Heart right ventricle (tissue), 16 donors: ENCODE measurements around the gene NOS1AP. TPM values are rescaled to one million over a fixed set of nuclear protein-coding genes. Genes with fewer than 3 reads are reported as not detected.

ENCODE experiments used
- ATAC-seq, 8 donors: fragments of 200-7000 bp; cut with Tn5 transposase; one replicate each; pipeline ENCODE4 v1.9.1; 2020; ENCODE audit warnings: mild to moderate bottlenecking in 8 of 8, moderate library complexity in 8 of 8, moderate number of reproducible peaks in 1 of 8
- DNase-seq, 2 donors: peaks; one replicate each; pipeline ENCODE4 v3.0.0-alpha.2; 2020
- H3K27ac ChIP-seq, 10 donors: fragments of 200-600 bp; sonication (generic) in 2 of 10; one replicate each; pipeline versions ENCODE4 v1.5.0 to v1.8.0; 2020 to 2022; ENCODE audit warnings: mild to moderate bottlenecking in 3 of 10
- H3K27me3 ChIP-seq, 7 donors: fragments of 200-600 bp; one replicate each; pipeline ENCODE4 v1.8.0; 2021 to 2022; ENCODE audit warnings: mild to moderate bottlenecking in 2 of 7
- H3K36me3 ChIP-seq, 9 donors: fragments of 200-600 bp; sonication (generic) in 1 of 9; one replicate each; pipeline versions ENCODE4 v1.5.0 to v1.8.0; 2020 to 2022; ENCODE audit warnings: mild to moderate bottlenecking in 2 of 9
- H3K4me1 ChIP-seq, 9 donors: fragments of 200-600 bp; sonication (generic) in 1 of 9; one replicate each; pipeline versions ENCODE4 v1.5.0 to v1.8.0; 2020 to 2022; ENCODE audit warnings: mild to moderate bottlenecking in 4 of 9
- H3K4me3 ChIP-seq, 10 donors: fragments of 200-600 bp; sonication (generic) in 2 of 10; one replicate each; pipeline versions ENCODE4 v1.5.0 to v1.8.0; 2020 to 2022; ENCODE audit warnings: mild to moderate bottlenecking in 7 of 10, moderate library complexity in 2 of 10
- H3K9me3 ChIP-seq, 11 donors: fragments of 200-600 bp in 10 of 11; sonication (generic) in 2 of 11; one replicate each; pipeline versions ENCODE4 v1.5.0 to v1.8.0; 2013 to 2022; ENCODE audit warnings: mild to moderate bottlenecking in 2 of 11, control low read depth in 1 of 11, moderate library complexity in 1 of 11
- WGBS, 2 donors: extraction: QIAGEN DNeasy Blood & Tissue Kit; methylation state at CpG; one replicate each; pipeline ENCODE4 v1.1.7; 2013; ENCODE audit warnings: inconsistent platforms in 1 of 2; 5-methylcytosine and 5-hydroxymethylcytosine counted together
- intact Hi-C, 10 donors: fragments of 100-400 bp; cut with DNase I; formaldehyde crosslinking; loops; one replicate each; pipeline versions ENCODE4 v1.11.1 to v1.14.2; 2022
- polyA plus RNA-seq, 2 donors: library from polyadenylated mRNA; stranded (reverse); fragments of 200-250 nt; gene quantifications; one replicate each; pipeline ENCODE4 v1.2.3, GENCODE V29; 2013
- total RNA-seq, 10 donors: library from RNA; stranded (reverse); fragmentation: NEBNext Ultra II Directional in 3 of 10; extraction: Animal tissue kit (Norgen Biotek cat#: 25700) in 3 of 10; gene quantifications; one replicate each; pipeline versions ENCODE4 v1.2.1 to v1.2.4, GENCODE V29; 2021 to 2023
- TF ChIP-seq, protein P1 (sequence below), 9 donors: fragments of 200-600 bp; sonication (generic) in 2 of 9; IDR thresholded peaks; one replicate each; pipeline versions ENCODE4 v1.5.0 to v1.8.0; 2021 to 2022; ENCODE audit warnings: antibody characterized with exemption in 9 of 9, mild to moderate bottlenecking in 5 of 9, moderate library complexity in 1 of 9
- donor health status: Arrhythmogenic right ventricular cardiomyopathy.
- donor health status: ischemic (EF 13 %, LVEDD 7.1; RV severe dilation, severe dysfunction).
- donor health status: healthy with polysubstance abuse.
- donor health status: DM: no; HTN: yes; CAD: no.
- donor health status: DM: no; HTN: no; CAD: no.
- donor health status: ischemic (EF 25% LVEDD 6.9; RV normal size, moderate dysfunction).
- donor health status: ischemic (EF 25% LVEDD 5.7; RV mildly dilated, moderate dysfunction).
- donor health status: healthy.
- donor health status: DM: yes; HTN: yes; CAD: no.
- donor health status: Ischemic cardiomyopathy.
- donor health status: ischemic (EF 35%, LVEDD 5.7; RV mildly dilated, moderate dysfunction).
- donor health status: nonischemic (EF 11% LVEDD 7.7; RV severe dilation, severe dysfunction).
- donor health status: DM: yes; HTN: yes; CAD: no.
- donor health status: PGD.
- donor health status: ischemic (EF 29% LVEDD 5.4; RV normal size, mild dysfunction).
- donor health status: nonischemic (EF 23%, LVEDD 6.1; RV moderate dilation, normal function).

Gene NOS1AP
- total and polyA plus RNA-seq, 12 donors, result 0.19 to 7.1 (median 4.6) TPM

DNA sequence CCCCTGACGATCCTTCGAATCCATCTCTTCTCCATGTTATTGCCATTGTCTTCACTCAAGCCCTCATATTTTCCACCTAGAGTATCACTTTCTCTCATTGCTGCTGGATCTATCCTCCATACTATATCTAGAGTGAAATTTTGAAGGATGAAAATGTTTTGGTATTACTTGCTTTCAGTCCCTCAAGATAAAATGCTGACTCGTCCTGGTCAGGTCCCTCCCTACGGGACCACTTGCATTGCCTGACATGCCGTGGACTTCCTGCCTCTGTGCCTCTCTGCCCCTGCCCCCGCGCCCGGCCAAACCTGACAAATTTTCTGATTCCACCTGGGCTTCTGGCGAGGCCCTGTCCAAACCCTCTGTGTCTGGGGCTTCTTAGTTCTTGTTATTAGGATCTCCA lies 283.6 kb downstream of the NOS1AP start:
- H3K27me3 ChIP-seq, result no peaks in the 10 kb centered on the region
- no peak for ATAC-seq
- TF ChIP-seq, protein P1, sequence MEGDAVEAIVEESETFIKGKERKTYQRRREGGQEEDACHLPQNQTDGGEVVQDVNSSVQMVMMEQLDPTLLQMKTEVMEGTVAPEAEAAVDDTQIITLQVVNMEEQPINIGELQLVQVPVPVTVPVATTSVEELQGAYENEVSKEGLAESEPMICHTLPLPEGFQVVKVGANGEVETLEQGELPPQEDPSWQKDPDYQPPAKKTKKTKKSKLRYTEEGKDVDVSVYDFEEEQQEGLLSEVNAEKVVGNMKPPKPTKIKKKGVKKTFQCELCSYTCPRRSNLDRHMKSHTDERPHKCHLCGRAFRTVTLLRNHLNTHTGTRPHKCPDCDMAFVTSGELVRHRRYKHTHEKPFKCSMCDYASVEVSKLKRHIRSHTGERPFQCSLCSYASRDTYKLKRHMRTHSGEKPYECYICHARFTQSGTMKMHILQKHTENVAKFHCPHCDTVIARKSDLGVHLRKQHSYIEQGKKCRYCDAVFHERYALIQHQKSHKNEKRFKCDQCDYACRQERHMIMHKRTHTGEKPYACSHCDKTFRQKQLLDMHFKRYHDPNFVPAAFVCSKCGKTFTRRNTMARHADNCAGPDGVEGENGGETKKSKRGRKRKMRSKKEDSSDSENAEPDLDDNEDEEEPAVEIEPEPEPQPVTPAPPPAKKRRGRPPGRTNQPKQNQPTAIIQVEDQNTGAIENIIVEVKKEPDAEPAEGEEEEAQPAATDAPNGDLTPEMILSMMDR (IDR thresholded peaks at IDR 0.05), result no peak
- intact Hi-C loops, result no loop called here
- DNase-seq, result no peak
- H3K9me3 ChIP-seq, result no peaks in the 10 kb centered on the region
- H3K4me1 ChIP-seq, result peaks cover 0 to 22% (median 8%) of the 10 kb centered on the region in 9 donors
- no peak overlapping the region for H3K4me3 ChIP-seq
- 81 to 85% methylated on average over 9 of the region's 9 CpGs for WGBS, 2 donors
- H3K27ac ChIP-seq, result no peak overlapping the region
- H3K36me3 ChIP-seq, result no peaks in the 10 kb centered on the region

- intact Hi-C loops, result no loop called here
- TF ChIP-seq, protein P1 (IDR thresholded peaks at IDR 0.05), result no peak
- Histone ChIP-seq H3K4me1 (peaks cover 0 to 28% (median 8%) of the 10 kb centered on the region in 9 donors), H3K27ac (no peak overlapping the region), H3K36me3 (no peaks in the 10 kb centered on the region), H3K9me3 (no peaks in the 10 kb centered on the region), H3K27me3 (no peaks in the 10 kb centered on the region), H3K4me3 (no peak overlapping the region)
- 80 to 82% methylated on average over 5 of the region's 5 CpGs for WGBS, 2 donors
- ATAC-seq (no peak), DNase-seq (no peak)
Observed at GRCh38 chr1:162353702-162354101, 284.2 kb downstream of the NOS1AP start.

GRCh38 chr1:162357681-162358266 lies 288.3 kb downstream of the NOS1AP start:
- 57 to 70% methylated on average over 5 of the region's 5 CpGs for WGBS, 2 donors
- H3K4me3 ChIP-seq, result no peak overlapping the region
- intact Hi-C loops, result no loop called here
- no peaks in the 10 kb centered on the region for H3K27me3 ChIP-seq
- H3K9me3 ChIP-seq, result no peaks in the 10 kb centered on the region
- peak in 1 of 8 donors; percentile 34 for ATAC-seq
- no peaks in the 10 kb centered on the region for H3K36me3 ChIP-seq
- H3K4me1 ChIP-seq, result peaks cover 0 to 16% (median 0%) of the 10 kb centered on the region in 9 donors
- TF ChIP-seq, protein P1 (IDR thresholded peaks at IDR 0.05), result peak in 5 of 9 donors; percentile 25 to 50 (median 34)
- no peak overlapping the region for H3K27ac ChIP-seq
- DNase-seq, result no peak

- no peak overlapping the region for H3K4me3 ChIP-seq
- 60 to 70% methylated on average over 1 of the region's 1 CpG for WGBS, 2 donors
- no peak for DNase-seq
- H3K27me3 ChIP-seq, result no peaks in the 10 kb centered on the region
- TF ChIP-seq, protein P1 (IDR thresholded peaks at IDR 0.05), result no peak
- no peaks in the 10 kb centered on the region for H3K36me3 ChIP-seq
- peaks cover 0 to 13% (median 0%) of the 10 kb centered on the region in 9 donors for H3K4me1 ChIP-seq
- no peaks in the 10 kb centered on the region for H3K9me3 ChIP-seq
- H3K27ac ChIP-seq, result no peak overlapping the region
- intact Hi-C loops, result no loop called here
- peak in 4 of 8 donors; percentile 16 to 61 (median 40) for ATAC-seq
Observed at GRCh38 chr1:162358928-162359327, 289.4 kb downstream of the NOS1AP start.
